PC-3 (cell line): ENCODE measurements around the gene L1CAM. TPM values are rescaled to one million over a fixed set of nuclear protein-coding genes. Genes with fewer than 3 reads are reported as not detected.

Experiments used
- ATAC-seq: fragments of 200-7000 bp; cut with Tn5 transposase; 2 replicates; pipeline ENCODE4 v1.9.1; 2020; ENCODE audit warnings: mild to moderate bottlenecking, moderate library complexity
- BruUV-seq: library from RNA; stranded (reverse); fragments of 400-500 nt; replicated peaks from 2 replicates; lab custom pipeline; 2021; lab: Mats Ljungman, UMichigan
- CTCF ChIA-PET: fragments of 300-600 bp; sonication (Branson Sonifier 250); formaldehyde crosslinking; loops from one replicate; lab custom pipeline; 2022; ENCODE audit warnings: antibody characterized with exemption; lab: Charles Lee
- POLR2A ChIA-PET: fragments of 300-600 bp; sonication (Branson Sonifier 250); formaldehyde crosslinking; loops from one replicate; lab custom pipeline; 2022; ENCODE audit warnings: antibody characterized with exemption; ENCODE audit not compliant: unreplicated experiment; lab: Charles Lee
- DNase-seq: peaks from one replicate; pipeline ENCODE4 v3.0.0-alpha.2; 2015
- H2AFZ ChIP-seq: fragments of 300-600 bp; sonication (generic); 2 replicates; pipeline ENCODE4 v1.6.0; 2016; ENCODE audit warnings: antibody characterized with exemption, low read length
- H3F3A ChIP-seq: fragments of 300-600 bp; sonication (generic); one replicate; pipeline ENCODE4 v1.6.0; 2017; ENCODE audit warnings: antibody characterized with exemption, low read length, control low read depth, mild to moderate bottlenecking; ENCODE audit not compliant: unreplicated experiment
- H3K27ac ChIP-seq: fragments of 300-600 bp; sonication (generic); 2 replicates; pipeline ENCODE4 v1.5.1; 2016; ENCODE audit warnings: mild to moderate bottlenecking, low read length
- H3K27me3 ChIP-seq: fragments of 300-600 bp; sonication (generic); 2 replicates; pipeline ENCODE4 v1.6.1; 2016; ENCODE audit warnings: low read length, mixed read lengths
- H3K36me3 ChIP-seq: fragments of 300-600 bp; sonication (generic); 2 replicates; pipeline ENCODE4 v1.6.1; 2016; ENCODE audit warnings: low read depth, mixed run types, low read length, mixed read lengths
- H3K4me1 ChIP-seq: fragments of 300-600 bp; sonication (generic); 2 replicates; pipeline ENCODE4 v1.5.1; 2016; ENCODE audit warnings: low read length; ENCODE audit not compliant: insufficient read depth
- H3K4me2 ChIP-seq: fragments of 300-600 bp; sonication (generic); 2 replicates; pipeline ENCODE4 v1.6.0; 2016; ENCODE audit warnings: low read length
- H3K4me3 ChIP-seq: fragments of 300-600 bp; sonication (generic); 2 replicates; pipeline ENCODE4 v1.5.1; 2016; ENCODE audit warnings: mild to moderate bottlenecking, low read length, mixed read lengths
- H3K79me2 ChIP-seq: fragments of 300-600 bp; sonication (generic); 2 replicates; pipeline ENCODE4 v1.6.1; 2017; ENCODE audit warnings: low read length, mixed read lengths
- H3K9ac ChIP-seq: fragments of 300-600 bp; sonication (generic); 2 replicates; pipeline ENCODE4 v1.6.0; 2016; ENCODE audit warnings: mild to moderate bottlenecking, low read length
- H3K9me2 ChIP-seq: fragments of 300-600 bp; sonication (generic); replicated peaks from 2 replicates; pipeline ENCODE4 v1.6.1; 2016; ENCODE audit warnings: mixed run types, low read length, mixed read lengths
- H3K9me3 ChIP-seq: fragments of 300-600 bp; sonication (generic); 2 replicates; pipeline ENCODE4 v1.6.1; 2016; ENCODE audit warnings: low read length, mixed read lengths
- H4K20me1 ChIP-seq: fragments of 300-600 bp; sonication (generic); 2 replicates; pipeline ENCODE4 v1.6.1; 2016; ENCODE audit warnings: low read length, mixed read lengths
- EZH2 ChIP-seq: fragments of 300-600 bp; sonication (generic); IDR thresholded peaks from one replicate; pipeline ENCODE4 v1.6.1; 2017; ENCODE audit warnings: antibody characterized with exemption, mild to moderate bottlenecking, low read length; ENCODE audit not compliant: unreplicated experiment
- EZH2phosphoT487 ChIP-seq: fragments of 300-600 bp; sonication (generic); IDR thresholded peaks from 2 replicates; pipeline ENCODE4 v1.6.1; 2018; ENCODE audit warnings: mild to moderate bottlenecking, antibody characterized with exemption, low read length, borderline replicate concordance
- intact Hi-C: fragments of 100-400 bp; cut with micrococcal nuclease; formaldehyde crosslinking; loops from 2 replicates; pipeline ENCODE4 v1.9.0; 2023
- total RNA-seq: library from RNA; depleted of rRNA; stranded (reverse); fragments of >200 nt; gene quantifications from 2 replicates; pipeline ENCODE4 v1.2.3, GENCODE V29; 2014
- TF ChIP-seq, protein P1 (sequence below): fragments of 300-600 bp; sonication (generic); conservative IDR thresholded peaks from 2 replicates; pipeline ENCODE4 v1.5.1; 2017; ENCODE audit warnings: antibody characterized with exemption, low read depth, mild to moderate bottlenecking, low read length

L1CAM gene
- total RNA-seq, 1 experiment from 2014 or later, result 5.2 TPM

DNA sequence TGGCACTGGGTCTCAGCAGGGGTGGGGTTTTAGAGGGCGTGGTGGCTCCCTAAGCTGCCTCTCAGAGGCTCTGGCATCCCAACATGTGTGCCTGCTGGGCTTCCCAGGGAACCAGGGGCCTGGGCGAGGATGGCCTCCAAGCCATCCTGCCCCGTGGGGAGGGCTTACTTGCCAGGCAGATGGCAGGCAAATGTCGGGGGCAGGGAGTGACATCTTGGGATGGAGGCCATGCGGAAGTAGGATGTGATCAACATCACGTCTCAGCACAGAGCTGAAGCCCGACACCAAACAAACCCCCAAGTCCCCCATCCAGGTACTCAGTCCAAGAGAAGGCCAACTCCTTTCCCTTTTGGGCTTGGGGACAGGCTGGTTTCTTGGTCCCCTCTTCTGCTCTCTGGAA lies 4.7 kb downstream of the L1CAM start:
- intact Hi-C loops, result no loop called here
- no TSS peak for BruUV-seq
- TF ChIP-seq EZH2 (no peak), EZH2phosphoT487 (no peak)
- TF ChIP-seq, protein P1, sequence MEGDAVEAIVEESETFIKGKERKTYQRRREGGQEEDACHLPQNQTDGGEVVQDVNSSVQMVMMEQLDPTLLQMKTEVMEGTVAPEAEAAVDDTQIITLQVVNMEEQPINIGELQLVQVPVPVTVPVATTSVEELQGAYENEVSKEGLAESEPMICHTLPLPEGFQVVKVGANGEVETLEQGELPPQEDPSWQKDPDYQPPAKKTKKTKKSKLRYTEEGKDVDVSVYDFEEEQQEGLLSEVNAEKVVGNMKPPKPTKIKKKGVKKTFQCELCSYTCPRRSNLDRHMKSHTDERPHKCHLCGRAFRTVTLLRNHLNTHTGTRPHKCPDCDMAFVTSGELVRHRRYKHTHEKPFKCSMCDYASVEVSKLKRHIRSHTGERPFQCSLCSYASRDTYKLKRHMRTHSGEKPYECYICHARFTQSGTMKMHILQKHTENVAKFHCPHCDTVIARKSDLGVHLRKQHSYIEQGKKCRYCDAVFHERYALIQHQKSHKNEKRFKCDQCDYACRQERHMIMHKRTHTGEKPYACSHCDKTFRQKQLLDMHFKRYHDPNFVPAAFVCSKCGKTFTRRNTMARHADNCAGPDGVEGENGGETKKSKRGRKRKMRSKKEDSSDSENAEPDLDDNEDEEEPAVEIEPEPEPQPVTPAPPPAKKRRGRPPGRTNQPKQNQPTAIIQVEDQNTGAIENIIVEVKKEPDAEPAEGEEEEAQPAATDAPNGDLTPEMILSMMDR, result no peak
- no peaks in the 10 kb centered on the region for H3K79me2 ChIP-seq
- POLR2A ChIA-PET, result no interaction called here
- no peak overlapping the region for H3K9ac ChIP-seq
- peaks cover 6% of the 10 kb centered on the region; the same call in 1 of the 2 replicates for H3K27me3 ChIP-seq
- H2AFZ ChIP-seq, result no peak overlapping the region
- DNase-seq (no peak), ATAC-seq (no peak)
- CTCF ChIA-PET, result no interaction called here
- no peaks in the 10 kb centered on the region for H3K36me3 ChIP-seq
- H3K4me3 ChIP-seq, result no peak overlapping the region
- H3K4me1 ChIP-seq, result peaks cover 9% of the 10 kb centered on the region; the same call in 1 of the 2 replicates
- H3K4me2 ChIP-seq, result no peak overlapping the region
- no peaks in the 10 kb centered on the region for H4K20me1 ChIP-seq
- H3K9me2 ChIP-seq, result no peaks in the 10 kb centered on the region
- no peak overlapping the region for H3K27ac ChIP-seq
- H3F3A ChIP-seq, result no peaks in the 10 kb centered on the region
- H3K9me3 ChIP-seq, result no peaks in the 10 kb centered on the region

DNA sequence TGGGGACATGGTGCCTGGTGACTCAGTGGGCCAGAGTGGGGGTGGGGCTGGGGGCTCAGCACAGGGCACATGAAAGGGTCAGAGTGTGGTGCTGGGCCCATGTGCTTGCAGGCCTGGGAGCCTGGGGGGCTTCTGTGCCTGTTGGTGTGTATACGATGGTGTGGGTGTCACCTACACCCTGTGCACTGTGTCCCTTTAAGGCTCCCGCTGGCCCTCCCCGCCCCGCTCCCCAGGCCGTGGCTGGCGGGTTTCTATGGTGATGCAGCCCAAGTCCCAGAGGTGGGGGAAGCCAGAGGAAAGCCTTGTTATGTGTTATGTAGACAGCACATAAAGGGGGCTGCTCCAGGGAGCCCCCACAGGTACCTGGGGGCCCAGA lies 5.5 kb downstream of the L1CAM start:
- BruUV-seq, result no TSS peak
- peaks cover 7% of the 10 kb centered on the region; the same call in 1 of the 2 replicates for H3K4me1 ChIP-seq
- intact Hi-C loops, result no loop called here

More for the DNA sequence above, 5.5 kb downstream of the L1CAM start:
- no peaks in the 10 kb centered on the region for H3K79me2 ChIP-seq
- no peaks in the 10 kb centered on the region for H3K36me3 ChIP-seq
- POLR2A ChIA-PET, result no interaction called here
- no peaks in the 10 kb centered on the region for H4K20me1 ChIP-seq
- H2AFZ ChIP-seq, result no peak overlapping the region
- CTCF ChIA-PET, result no interaction called here
- H3K9me3 ChIP-seq, result no peaks in the 10 kb centered on the region
- TF ChIP-seq EZH2phosphoT487 (no peak), EZH2 (no peak)
- TF ChIP-seq, protein P1, result no peak
- H3K4me3 ChIP-seq, result no peak overlapping the region
- H3K9me2 ChIP-seq, result no peaks in the 10 kb centered on the region
- no peak overlapping the region for H3K4me2 ChIP-seq
- no peak overlapping the region for H3K27ac ChIP-seq
- peaks cover 5% of the 10 kb centered on the region; the same call in 1 of the 2 replicates for H3K27me3 ChIP-seq
- H3F3A ChIP-seq, result no peaks in the 10 kb centered on the region
- no peak for DNase-seq
- no peak overlapping the region for H3K9ac ChIP-seq
- ATAC-seq, result no peak
